Adipocyte (in vitro differentiated cells): Measurements from ENCODE around the gene GPR142.

ENCODE experiments used
- DNase-seq: peaks from one replicate; pipeline ENCODE4 v3.0.0-alpha.2; 2015; ENCODE audit warnings: low read depth
- H3K27me3 ChIP-seq: replicated peaks from 2 replicates; pipeline ENCODE4 v1.7.0; 2013; ENCODE audit warnings: mild to moderate bottlenecking, low read length, moderate library complexity; ENCODE audit not compliant: control insufficient read depth, insufficient read depth
- H3K36me3 ChIP-seq: 2 replicates; pipeline ENCODE4 v1.7.0; 2013; ENCODE audit warnings: low read length, mild to moderate bottlenecking, moderate library complexity; ENCODE audit not compliant: control insufficient read depth, insufficient read depth, severe bottlenecking
- H3K4me1 ChIP-seq: 2 replicates; pipeline ENCODE4 v1.7.0; 2013; ENCODE audit warnings: mild to moderate bottlenecking, low read length, moderate library complexity; ENCODE audit not compliant: control insufficient read depth, insufficient read depth
- H3K4me3 ChIP-seq: 2 replicates; pipeline ENCODE4 v1.7.0; 2013; ENCODE audit warnings: mild to moderate bottlenecking, low read length, moderate library complexity
- H3K9ac ChIP-seq: 2 replicates; pipeline ENCODE4 v1.7.0; 2013; ENCODE audit warnings: mild to moderate bottlenecking, low read length, moderate library complexity
- H3K9me3 ChIP-seq: 2 replicates; pipeline ENCODE4 v1.7.0; 2013; ENCODE audit warnings: mild to moderate bottlenecking, low read length, moderate library complexity; ENCODE audit not compliant: control insufficient read depth

The GPR142 gene

GRCh38 chr17:74358697-74359096, 8.6 kb upstream of the GPR142 start:
- H3K9me3 ChIP-seq = no peaks in the 10 kb centered on the region
- DNase-seq = no peak
- H3K27me3 ChIP-seq = peaks cover 75% of the 10 kb centered on the region
- H3K36me3 ChIP-seq = no peaks in the 10 kb centered on the region
- H3K9ac ChIP-seq = no peak overlapping the region
- no peak overlapping the region for H3K4me3 ChIP-seq
- H3K4me1 ChIP-seq = no peaks in the 10 kb centered on the region

DNA sequence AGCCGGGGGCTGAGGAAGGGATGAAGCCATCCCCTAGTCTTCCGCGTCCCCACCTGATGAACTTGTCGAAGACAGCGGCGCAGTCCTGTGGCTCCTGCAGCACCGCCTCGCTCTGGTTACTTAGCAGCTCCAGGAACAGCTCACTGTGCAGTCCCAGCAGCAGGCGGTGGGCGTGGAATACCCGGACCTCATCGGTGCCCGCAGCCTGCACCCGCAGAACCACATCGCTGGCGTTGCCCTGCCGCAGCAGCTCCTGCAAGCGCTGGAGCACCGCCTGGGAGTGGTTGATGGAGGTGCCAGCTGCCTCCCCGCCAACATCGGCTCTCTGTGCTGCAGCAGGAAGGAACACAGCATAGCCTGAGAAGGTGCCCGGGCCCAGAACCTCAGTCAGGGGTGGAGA, 7.4 kb upstream of the GPR142 start:
- no peak overlapping the region for H3K9ac ChIP-seq
- peaks cover 68% of the 10 kb centered on the region for H3K27me3 ChIP-seq
- H3K4me3 ChIP-seq = no peak overlapping the region
- no peak for DNase-seq
- no peaks in the 10 kb centered on the region for H3K4me1 ChIP-seq
- no peaks in the 10 kb centered on the region for H3K9me3 ChIP-seq
- H3K36me3 ChIP-seq = no peaks in the 10 kb centered on the region

DNA sequence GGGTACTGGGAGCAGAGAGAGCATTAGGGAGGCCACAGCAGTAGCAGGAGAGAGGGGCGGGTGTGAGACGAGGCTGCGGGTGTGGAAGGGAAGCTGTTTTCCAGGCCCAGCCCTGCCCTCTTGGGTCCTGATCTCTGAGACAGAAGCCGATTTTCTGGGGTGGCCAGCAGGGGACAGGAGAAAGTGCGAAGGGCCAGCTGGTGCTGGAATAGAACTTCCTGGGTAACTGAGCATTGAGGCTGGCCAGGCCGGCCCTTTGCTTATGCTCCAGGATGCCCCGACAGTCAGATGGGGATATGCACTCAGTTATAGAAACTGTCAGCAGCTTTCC, 6.4 kb upstream of the GPR142 start:
- Histone ChIP-seq H3K9ac (no peak overlapping the region), H3K9me3 (no peaks in the 10 kb centered on the region), H3K27me3 (peaks cover 65% of the 10 kb centered on the region), H3K36me3 (no peaks in the 10 kb centered on the region), H3K4me1 (no peaks in the 10 kb centered on the region), H3K4me3 (no peak overlapping the region)
- no peak for DNase-seq

GRCh38 chr17:74361230-74362068, 5.9 kb upstream of the GPR142 start, which contains the start of gene BTBD17:
TSS of gene BTBD17 (minus strand) at chr17:74361868. CDS start at chr17:74361819, 49 bp downstream.
- Histone ChIP-seq H3K9ac (no peak within 1 kb of the TSS), H3K9me3 (no peaks in the 10 kb centered on the region), H3K4me3 (no peak within 1 kb of the TSS), H3K27me3 (peaks cover 65% of the 10 kb centered on the region), H3K4me1 (no peaks in the 10 kb centered on the region), H3K36me3 (no peaks in the 10 kb centered on the region)
- peak; percentile 50 for DNase-seq

- no peaks in the 10 kb centered on the region for H3K9me3 ChIP-seq
- DNase-seq = no peak
- no peaks in the 10 kb centered on the region for H3K4me1 ChIP-seq
- H3K9ac ChIP-seq = no peak overlapping the region
- H3K36me3 ChIP-seq = no peaks in the 10 kb centered on the region
- H3K4me3 ChIP-seq = no peak overlapping the region
- H3K27me3 ChIP-seq = peaks cover 67% of the 10 kb centered on the region
Measured at GRCh38 chr17:74362069-74362405, 5.3 kb upstream of the GPR142 start.

DNA sequence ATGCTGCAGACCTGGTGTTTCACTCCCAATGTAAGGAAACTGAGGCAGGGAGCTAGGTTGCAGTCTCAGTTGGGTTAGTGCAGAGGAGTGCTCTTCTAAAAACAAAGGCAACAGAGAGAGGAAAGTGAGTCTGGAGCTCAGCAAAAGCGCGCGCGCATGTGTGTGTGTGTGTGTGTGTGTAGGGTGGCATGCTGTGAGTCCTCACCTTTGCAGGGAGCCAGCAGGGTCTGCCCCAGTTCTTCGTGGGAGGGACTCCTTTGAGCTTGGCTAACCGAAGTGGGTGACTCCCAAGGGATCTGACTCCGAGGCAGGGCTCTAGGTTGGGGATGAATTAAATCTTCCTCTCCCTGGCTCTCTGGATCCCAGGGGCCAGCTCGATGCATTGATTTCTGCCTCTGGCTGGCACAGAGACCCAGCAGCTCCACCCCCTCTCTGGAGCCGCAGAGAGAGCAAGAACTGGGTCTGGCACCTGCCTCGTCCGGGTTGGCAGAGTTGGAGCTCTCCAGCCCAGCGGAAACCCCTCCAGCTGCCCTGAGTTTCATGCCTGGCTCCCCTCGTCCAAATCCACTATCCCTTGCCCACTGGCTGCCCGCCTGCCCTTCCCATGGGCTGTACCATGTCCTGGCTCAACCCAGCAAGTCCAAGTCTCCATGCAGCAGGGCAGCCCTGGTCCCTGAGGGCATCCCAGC, 4.4 kb upstream of the GPR142 start:
- Histone ChIP-seq H3K36me3 (no peaks in the 10 kb centered on the region), H3K9ac (no peak overlapping the region), H3K4me3 (no peak overlapping the region), H3K4me1 (no peaks in the 10 kb centered on the region), H3K27me3 (peaks cover 71% of the 10 kb centered on the region), H3K9me3 (no peaks in the 10 kb centered on the region)
- no peak for DNase-seq

- H3K27me3 ChIP-seq = peaks cover 53% of the 10 kb centered on the region
- no peak overlapping the region for H3K9ac ChIP-seq
- no peaks in the 10 kb centered on the region for H3K4me1 ChIP-seq
- peak; percentile 72 for DNase-seq
- no peak overlapping the region for H3K4me3 ChIP-seq
- no peaks in the 10 kb centered on the region for H3K36me3 ChIP-seq
- no peaks in the 10 kb centered on the region for H3K9me3 ChIP-seq
Measured at GRCh38 chr17:74368341-74369081, 1.2 kb downstream of the GPR142 start.

- no peaks in the 10 kb centered on the region for H3K9me3 ChIP-seq
- no peak overlapping the region for H3K9ac ChIP-seq
- H3K4me1 ChIP-seq = no peaks in the 10 kb centered on the region
- no peaks in the 10 kb centered on the region for H3K36me3 ChIP-seq
- no peak overlapping the region for H3K4me3 ChIP-seq
- peaks cover 59% of the 10 kb centered on the region for H3K27me3 ChIP-seq
- no peak for DNase-seq
Measured at GRCh38 chr17:74369221-74369620, 1.9 kb downstream of the GPR142 start.

- Histone ChIP-seq H3K4me1 (no peaks in the 10 kb centered on the region), H3K27me3 (peaks cover 63% of the 10 kb centered on the region), H3K9me3 (no peaks in the 10 kb centered on the region), H3K36me3 (no peaks in the 10 kb centered on the region), H3K9ac (no peak overlapping the region), H3K4me3 (no peak overlapping the region)
- DNase-seq = no peak
Measured at GRCh38 chr17:74369665-74370490, 2.6 kb downstream of the GPR142 start.

DNA sequence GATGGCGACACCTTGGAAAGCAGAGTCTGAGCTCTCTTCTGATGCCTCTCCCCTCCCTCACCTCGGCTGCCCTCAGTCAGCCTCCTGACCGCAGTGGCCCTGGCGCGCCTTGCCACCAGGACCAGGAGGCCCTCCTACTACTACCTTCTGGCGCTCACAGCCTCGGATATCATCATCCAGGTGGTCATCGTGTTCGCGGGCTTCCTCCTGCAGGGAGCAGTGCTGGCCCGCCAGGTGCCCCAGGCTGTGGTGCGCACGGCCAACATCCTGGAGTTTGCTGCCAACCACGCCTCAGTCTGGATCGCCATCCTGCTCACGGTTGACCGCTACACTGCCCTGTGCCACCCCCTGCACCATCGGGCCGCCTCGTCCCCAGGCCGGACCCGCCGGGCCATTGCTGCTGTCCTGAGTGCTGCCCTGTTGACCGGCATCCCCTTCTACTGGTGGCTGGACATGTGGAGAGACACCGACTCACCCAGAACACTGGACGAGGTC, 4.4 kb downstream of the GPR142 start:
- peaks cover 66% of the 10 kb centered on the region for H3K27me3 ChIP-seq
- DNase-seq = no peak
- no peaks in the 10 kb centered on the region for H3K4me1 ChIP-seq
- no peak overlapping the region for H3K4me3 ChIP-seq
- H3K9me3 ChIP-seq = no peaks in the 10 kb centered on the region
- H3K9ac ChIP-seq = no peak overlapping the region
- no peaks in the 10 kb centered on the region for H3K36me3 ChIP-seq
